ENCODE data around the gene TRPC4AP.
"Not testable (repeated sequence)": the region's sequence is repeated elsewhere in the genome, so short reads cannot be mapped to it uniquely, and the experiment has no call there.

Gene TRPC4AP

GRCh38 chr20:35079472-35080347 lies 12.9 kb downstream of the TRPC4AP start:
- Histone ChIP-seq H3K27me3 (ENCODE audit: insufficient read depth, low read length, poor library complexity, severe bottlenecking) (no peaks in the 10 kb centered on the region), H3K79me2 (ENCODE audit: insufficient read depth, low read length) (peaks cover 72% of the 10 kb centered on the region), H3F3A (ENCODE audit: low read depth) (no peaks in the 10 kb centered on the region), H3K9me3 (ENCODE audit: insufficient read depth, low read depth, low read length) (no peaks in the 10 kb centered on the region), H3K9ac (ENCODE audit: low read depth, low read length, poor library complexity, severe bottlenecking) (no peak overlapping the region), H3K9me2 (replicated peaks; ENCODE audit: low read depth, low read length) (no peaks in the 10 kb centered on the region), H3K4me3 (ENCODE audit: low read length, poor library complexity, severe bottlenecking) (no peak overlapping the region), H3K4me2 (ENCODE audit: low read depth, low read length, poor library complexity, severe bottlenecking) (peak overlapping the region; percentile 16), H4K20me1 (ENCODE audit: insufficient read depth, low read length, poor library complexity, severe bottlenecking) (peaks cover 49% of the 10 kb centered on the region), H2AFZ (ENCODE audit: low read length) (no peak overlapping the region), H3K4me1 (ENCODE audit: insufficient read depth, low read length, poor library complexity, severe bottlenecking) (peaks cover 15% of the 10 kb centered on the region), H3K36me3 (ENCODE audit: insufficient read depth, low read length) (peaks cover 17% of the 10 kb centered on the region)
- no peak for TF ChIP-seq CTCF (conservative IDR thresholded peaks at IDR 0.05; ENCODE audit: low read length)
- TF ChIP-seq EZH2phosphoT487 (IDR thresholded peaks at IDR 0.05; ENCODE audit: borderline replicate concordance) = no peak

- H3K4me3 ChIP-seq (ENCODE audit: low read length, poor library complexity, severe bottlenecking) = no peak overlapping the region
- no peak overlapping the region for H3K9ac ChIP-seq (ENCODE audit: low read depth, low read length, poor library complexity, severe bottlenecking)
- H2AFZ ChIP-seq (ENCODE audit: low read length) = no peak overlapping the region
- H3K9me2 ChIP-seq (replicated peaks; ENCODE audit: low read depth, low read length) = no peaks in the 10 kb centered on the region
- H3K79me2 ChIP-seq (ENCODE audit: insufficient read depth, low read length) = peaks cover 57% of the 10 kb centered on the region
- no peaks in the 10 kb centered on the region for H3K9me3 ChIP-seq (ENCODE audit: insufficient read depth, low read depth, low read length)
- peaks cover 9% of the 10 kb centered on the region for H3K4me1 ChIP-seq (ENCODE audit: insufficient read depth, low read length, poor library complexity, severe bottlenecking)
- peaks cover 17% of the 10 kb centered on the region for H3K36me3 ChIP-seq (ENCODE audit: insufficient read depth, low read length)
- H3F3A ChIP-seq (ENCODE audit: low read depth) = no peaks in the 10 kb centered on the region
- no peak overlapping the region for H3K4me2 ChIP-seq (ENCODE audit: low read depth, low read length, poor library complexity, severe bottlenecking)
- no peak for TF ChIP-seq CTCF (conservative IDR thresholded peaks at IDR 0.05; ENCODE audit: low read length)
- TF ChIP-seq EZH2phosphoT487 (IDR thresholded peaks at IDR 0.05; ENCODE audit: borderline replicate concordance) = no peak
- no peaks in the 10 kb centered on the region for H3K27me3 ChIP-seq (ENCODE audit: insufficient read depth, low read length, poor library complexity, severe bottlenecking)
- H4K20me1 ChIP-seq (ENCODE audit: insufficient read depth, low read length, poor library complexity, severe bottlenecking) = peaks cover 39% of the 10 kb centered on the region
Measured at GRCh38 chr20:35077872-35078271, 14.7 kb downstream of the TRPC4AP start.

- Histone ChIP-seq H4K20me1 (ENCODE audit: insufficient read depth, low read length, poor library complexity, severe bottlenecking) (peaks cover 34% of the 10 kb centered on the region), H3K36me3 (ENCODE audit: insufficient read depth, low read length) (peaks cover 17% of the 10 kb centered on the region), H3K79me2 (ENCODE audit: insufficient read depth, low read length) (peaks cover 52% of the 10 kb centered on the region)
Measured at GRCh38 chr20:35077341-35077740, 15.3 kb downstream of the TRPC4AP start.

GRCh38 chr20:35071436-35072153 lies 21.0 kb downstream of the TRPC4AP start:
- H3K27me3 ChIP-seq (ENCODE audit: insufficient read depth, low read length, poor library complexity, severe bottlenecking); H3F3A ChIP-seq (ENCODE audit: low read depth); H4K20me1 ChIP-seq (ENCODE audit: insufficient read depth, low read length, poor library complexity, severe bottlenecking); H2AFZ ChIP-seq (ENCODE audit: low read length); H3K4me1 ChIP-seq (ENCODE audit: insufficient read depth, low read length, poor library complexity, severe bottlenecking); H3K4me3 ChIP-seq (ENCODE audit: low read length, poor library complexity, severe bottlenecking); H3K9me2 ChIP-seq (replicated peaks; ENCODE audit: low read depth, low read length); H3K4me2 ChIP-seq (ENCODE audit: low read depth, low read length, poor library complexity, severe bottlenecking); H3K9me3 ChIP-seq (ENCODE audit: insufficient read depth, low read depth, low read length); H3K9ac ChIP-seq (ENCODE audit: low read depth, low read length, poor library complexity, severe bottlenecking): not testable (repeated sequence)
- Histone ChIP-seq H3K36me3 (ENCODE audit: insufficient read depth, low read length) (peaks cover 30% of the 10 kb centered on the region; the same call in 1 of the 2 replicates), H3K79me2 (ENCODE audit: insufficient read depth, low read length) (peaks cover 22% of the 10 kb centered on the region; the same call in 1 of the 2 replicates)

More at GRCh38 chr20:35077341-35077740, 15.3 kb downstream of the TRPC4AP start:
- Histone ChIP-seq H3K27me3 (ENCODE audit: insufficient read depth, low read length, poor library complexity, severe bottlenecking) (no peaks in the 10 kb centered on the region), H3K9me2 (replicated peaks; ENCODE audit: low read depth, low read length) (no peaks in the 10 kb centered on the region), H3F3A (ENCODE audit: low read depth) (no peaks in the 10 kb centered on the region), H2AFZ (ENCODE audit: low read length) (no peak overlapping the region), H3K4me1 (ENCODE audit: insufficient read depth, low read length, poor library complexity, severe bottlenecking) (peaks cover 6% of the 10 kb centered on the region), H3K4me2 (ENCODE audit: low read depth, low read length, poor library complexity, severe bottlenecking) (no peak overlapping the region), H3K9ac (ENCODE audit: low read depth, low read length, poor library complexity, severe bottlenecking) (no peak overlapping the region), H3K4me3 (ENCODE audit: low read length, poor library complexity, severe bottlenecking) (no peak overlapping the region), H3K9me3 (ENCODE audit: insufficient read depth, low read depth, low read length) (no peaks in the 10 kb centered on the region)
- TF ChIP-seq CTCF (conservative IDR thresholded peaks at IDR 0.05; ENCODE audit: low read length) = no peak
- no peak for TF ChIP-seq EZH2phosphoT487 (IDR thresholded peaks at IDR 0.05; ENCODE audit: borderline replicate concordance)

Data from Loucy (cell line).